ENCODE results near the gene ACTA1. TPM values are rescaled to one million over a fixed set of nuclear protein-coding genes. Genes with fewer than 3 reads are reported as not detected.

The ACTA1 gene
- total and polyA plus RNA-seq, 10 of the 15 experiments (the other 5 are each of a cell fraction or from before 2014, with no cell fraction given) = 0.05 to 0.35 (median 0.12) TPM; not detected in 7

DNA sequence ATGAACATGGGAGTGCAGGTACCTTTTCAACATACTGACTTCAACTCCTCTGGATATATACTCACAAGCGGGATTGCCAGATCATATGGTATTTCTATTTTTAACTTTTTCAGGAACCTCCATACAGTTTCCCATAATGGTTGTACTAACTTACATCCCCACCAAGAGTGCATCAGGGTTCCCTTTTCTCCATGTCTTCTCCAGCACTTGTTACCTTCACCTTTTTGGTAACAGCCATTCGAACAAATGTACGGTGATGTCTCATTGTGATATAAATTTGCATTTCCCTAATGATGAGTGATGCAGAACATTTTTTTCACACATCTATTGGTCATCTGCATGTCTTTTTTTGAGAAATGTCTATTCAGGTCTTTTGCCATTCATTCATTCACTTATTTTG, 25.9 kb upstream of the ACTA1 start:
- no peak for FAIRE-seq
- intact Hi-C loops (cut with micrococcal nuclease; ENCODE audit: unreplicated experiment) (no loop called here), in situ Hi-C loops (cut with MboI) (no loop called here)
- Histone ChIP-seq H2AFZ (ENCODE audit: control insufficient read depth, low read depth, low read length) (no peak overlapping the region), H3K36me3 (ENCODE audit: control insufficient read depth in 2 of 2, insufficient read depth in 2 of 2, low read length in 1 of 2) (peaks cover 7 to 11% of the 10 kb centered on the region in 2 experiments; a peak in 3 of 4 replicates), H3K4me2 (ENCODE audit: control insufficient read depth, insufficient read depth) (no peak overlapping the region), H3K27ac (ENCODE audit: control insufficient read depth, insufficient read depth) (no peak overlapping the region), H3K9ac (ENCODE audit: control insufficient read depth, insufficient read depth, low read length) (no peak overlapping the region), H3K9me3 (replicated peaks; ENCODE audit: control insufficient read depth, insufficient read depth, low read length) (no peaks in the 10 kb centered on the region), H3K27me3 (replicated peaks in 1 of 2; ENCODE audit: control insufficient read depth in 2 of 2, insufficient read depth in 2 of 2, low read length in 1 of 2) (no peaks in the 10 kb centered on the region), H3K4me1 (ENCODE audit: control insufficient read depth, insufficient read depth, low read length) (no peaks in the 10 kb centered on the region), H3K4me3 (no peak overlapping the region), H3K79me2 (ENCODE audit: control insufficient read depth, insufficient read depth, low read length) (no peaks in the 10 kb centered on the region), H4K20me1 (ENCODE audit: control insufficient read depth, insufficient read depth) (no peaks in the 10 kb centered on the region)
- WGBS (ENCODE audit: insufficient coverage, insufficient replicate concordance, low lambda C conversion rate, missing lambda C conversion rate) = 95% methylated on average over 3 of the region's 3 CpGs
- ChIA-PET SMC1A (ENCODE audit: uncharacterized antibody, unreplicated experiment) (interaction anchor here (0.9 kb wide), 1 partner anchor 21 kb away, joined by 3 read pairs; no protein-coding TSS in a partner anchor), POLR2A (no interaction called here), RAD21 (ENCODE audit: unreplicated experiment) (no interaction called here), CTCF (interaction anchor here (0.9 kb wide), 1 partner anchor 201 kb away, joined by 3 read pairs; no protein-coding TSS in a partner anchor)
- DNase-seq (ENCODE audit: low read depth, low spot score) = no peak
- TF ChIP-seq PAX8 (IDR thresholded peaks at IDR 0.05) (no peak), RAD21 (IDR thresholded peaks at IDR 0.05; ENCODE audit: insufficient read depth, low read depth, low read length) (no peak)
- TF ChIP-seq, protein P1, sequence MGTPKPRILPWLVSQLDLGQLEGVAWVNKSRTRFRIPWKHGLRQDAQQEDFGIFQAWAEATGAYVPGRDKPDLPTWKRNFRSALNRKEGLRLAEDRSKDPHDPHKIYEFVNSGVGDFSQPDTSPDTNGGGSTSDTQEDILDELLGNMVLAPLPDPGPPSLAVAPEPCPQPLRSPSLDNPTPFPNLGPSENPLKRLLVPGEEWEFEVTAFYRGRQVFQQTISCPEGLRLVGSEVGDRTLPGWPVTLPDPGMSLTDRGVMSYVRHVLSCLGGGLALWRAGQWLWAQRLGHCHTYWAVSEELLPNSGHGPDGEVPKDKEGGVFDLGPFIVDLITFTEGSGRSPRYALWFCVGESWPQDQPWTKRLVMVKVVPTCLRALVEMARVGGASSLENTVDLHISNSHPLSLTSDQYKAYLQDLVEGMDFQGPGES (IDR thresholded peaks at IDR 0.05) = no peak
- no peak for ATAC-seq
- BruUV-seq (replicated peaks) = no TSS peak

DNA sequence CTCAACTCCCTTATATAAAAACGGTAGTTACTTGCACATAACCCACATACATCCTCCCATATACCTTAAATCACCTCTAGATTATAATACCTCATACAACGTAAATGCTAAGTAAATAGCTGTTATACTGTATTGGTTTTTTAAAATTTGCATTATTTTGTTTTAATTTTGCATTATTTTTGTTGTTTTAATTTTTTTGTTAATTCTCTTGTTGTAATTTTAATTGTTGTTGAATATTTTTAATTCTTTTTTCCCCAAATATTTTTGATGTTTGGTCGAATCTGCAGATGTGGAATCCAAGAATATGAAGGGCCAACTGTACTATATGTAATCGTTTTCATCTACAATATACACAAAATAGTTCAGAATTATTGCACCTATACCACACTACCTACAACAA, 23.5 kb upstream of the ACTA1 start:
- Histone ChIP-seq H4K20me1 (ENCODE audit: control insufficient read depth, insufficient read depth) (no peaks in the 10 kb centered on the region), H3K27ac (ENCODE audit: control insufficient read depth, insufficient read depth) (no peak overlapping the region), H3K9me3 (replicated peaks; ENCODE audit: control insufficient read depth, insufficient read depth, low read length) (no peaks in the 10 kb centered on the region), H3K27me3 (replicated peaks in 1 of 2; ENCODE audit: control insufficient read depth in 2 of 2, insufficient read depth in 2 of 2, low read length in 1 of 2) (no peaks in the 10 kb centered on the region), H3K4me2 (ENCODE audit: control insufficient read depth, insufficient read depth) (no peak overlapping the region), H3K4me1 (ENCODE audit: control insufficient read depth, insufficient read depth, low read length) (no peaks in the 10 kb centered on the region), H3K79me2 (ENCODE audit: control insufficient read depth, insufficient read depth, low read length) (no peaks in the 10 kb centered on the region), H2AFZ (ENCODE audit: control insufficient read depth, low read depth, low read length) (no peak overlapping the region), H3K4me3 (no peak overlapping the region), H3K36me3 (ENCODE audit: control insufficient read depth in 2 of 2, insufficient read depth in 2 of 2, low read length in 1 of 2) (peaks cover 4 to 13% of the 10 kb centered on the region in 2 experiments; a peak in 3 of 4 replicates), H3K9ac (ENCODE audit: control insufficient read depth, insufficient read depth, low read length) (no peak overlapping the region)
- POLR2A ChIA-PET = interaction anchor here (0.6 kb wide), 1 partner anchor 1792 kb away, joined by 3 read pairs; no protein-coding TSS in a partner anchor
- intact Hi-C loops (cut with micrococcal nuclease; ENCODE audit: unreplicated experiment) (no loop called here), in situ Hi-C loops (cut with MboI) (no loop called here)
- no peak for DNase-seq (ENCODE audit: low read depth, low spot score)
- 90% methylated on average over 4 of the region's 4 CpGs for WGBS (ENCODE audit: insufficient coverage, insufficient replicate concordance, low lambda C conversion rate, missing lambda C conversion rate)
- no peak for TF ChIP-seq SPI1 (IDR thresholded peaks at IDR 0.05; ENCODE audit: borderline replicate concordance, insufficient read depth, low read depth, low read length)
- TF ChIP-seq, protein P2, sequence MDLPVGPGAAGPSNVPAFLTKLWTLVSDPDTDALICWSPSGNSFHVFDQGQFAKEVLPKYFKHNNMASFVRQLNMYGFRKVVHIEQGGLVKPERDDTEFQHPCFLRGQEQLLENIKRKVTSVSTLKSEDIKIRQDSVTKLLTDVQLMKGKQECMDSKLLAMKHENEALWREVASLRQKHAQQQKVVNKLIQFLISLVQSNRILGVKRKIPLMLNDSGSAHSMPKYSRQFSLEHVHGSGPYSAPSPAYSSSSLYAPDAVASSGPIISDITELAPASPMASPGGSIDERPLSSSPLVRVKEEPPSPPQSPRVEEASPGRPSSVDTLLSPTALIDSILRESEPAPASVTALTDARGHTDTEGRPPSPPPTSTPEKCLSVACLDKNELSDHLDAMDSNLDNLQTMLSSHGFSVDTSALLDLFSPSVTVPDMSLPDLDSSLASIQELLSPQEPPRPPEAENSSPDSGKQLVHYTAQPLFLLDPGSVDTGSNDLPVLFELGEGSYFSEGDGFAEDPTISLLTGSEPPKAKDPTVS (IDR thresholded peaks at IDR 0.05; ENCODE audit: low read depth, low read length) = no peak
- TF ChIP-seq TAF1 (IDR thresholded peaks at IDR 0.05; ENCODE audit: borderline replicate concordance, low read depth, low read length) = no peak
- no peak for TF ChIP-seq EP300 (IDR thresholded peaks at IDR 0.05; ENCODE audit: borderline replicate concordance in 1 of 2, control insufficient read depth in 1 of 2, low read depth in 2 of 2, low read length in 2 of 2)
- TF ChIP-seq FOS (IDR thresholded peaks at IDR 0.05; ENCODE audit: borderline replicate concordance, extremely low read depth, insufficient read length) = no peak
- no TSS peak for BruUV-seq (replicated peaks)
- ATAC-seq = no peak
- CTCF ChIA-PET = interaction anchor here (1.2 to 1.6 kb wide), 3 partner anchors 22 to 27 kb away, joined by 3 to 5 read pairs (median 3); no protein-coding TSS in a partner anchor
- RAD21 ChIA-PET (ENCODE audit: unreplicated experiment) = no interaction called here
- SMC1A ChIA-PET (ENCODE audit: uncharacterized antibody, unreplicated experiment) = no interaction called here
- no peak for FAIRE-seq

All from GM12878 (cell line).